Measurements from ENCODE around the gene DUS1L.
A peak's percentile ranks its signal among the peaks of the same experiment; 100 is the strongest.

The DUS1L gene

GRCh38 chr17:82073446-82073845, 7.8 kb upstream of the DUS1L start:
- Histone ChIP-seq H3K27ac (ENCODE audit: poor library complexity, severe bottlenecking) (no peak overlapping the region), H3K4me3 (ENCODE audit: severe bottlenecking) (no peak overlapping the region), H3K4me1 (ENCODE audit: insufficient read depth, poor library complexity, severe bottlenecking) (peaks cover 4% of the 10 kb centered on the region), H3K9me3 (ENCODE audit: severe bottlenecking) (no peaks in the 10 kb centered on the region), H3K36me3 (ENCODE audit: low read depth) (peaks cover 9% of the 10 kb centered on the region), H3K27me3 (ENCODE audit: insufficient read depth, poor library complexity, severe bottlenecking) (no peaks in the 10 kb centered on the region)
- DNase-seq (ENCODE audit: low spot score): no peak
- TF ChIP-seq, protein P1, sequence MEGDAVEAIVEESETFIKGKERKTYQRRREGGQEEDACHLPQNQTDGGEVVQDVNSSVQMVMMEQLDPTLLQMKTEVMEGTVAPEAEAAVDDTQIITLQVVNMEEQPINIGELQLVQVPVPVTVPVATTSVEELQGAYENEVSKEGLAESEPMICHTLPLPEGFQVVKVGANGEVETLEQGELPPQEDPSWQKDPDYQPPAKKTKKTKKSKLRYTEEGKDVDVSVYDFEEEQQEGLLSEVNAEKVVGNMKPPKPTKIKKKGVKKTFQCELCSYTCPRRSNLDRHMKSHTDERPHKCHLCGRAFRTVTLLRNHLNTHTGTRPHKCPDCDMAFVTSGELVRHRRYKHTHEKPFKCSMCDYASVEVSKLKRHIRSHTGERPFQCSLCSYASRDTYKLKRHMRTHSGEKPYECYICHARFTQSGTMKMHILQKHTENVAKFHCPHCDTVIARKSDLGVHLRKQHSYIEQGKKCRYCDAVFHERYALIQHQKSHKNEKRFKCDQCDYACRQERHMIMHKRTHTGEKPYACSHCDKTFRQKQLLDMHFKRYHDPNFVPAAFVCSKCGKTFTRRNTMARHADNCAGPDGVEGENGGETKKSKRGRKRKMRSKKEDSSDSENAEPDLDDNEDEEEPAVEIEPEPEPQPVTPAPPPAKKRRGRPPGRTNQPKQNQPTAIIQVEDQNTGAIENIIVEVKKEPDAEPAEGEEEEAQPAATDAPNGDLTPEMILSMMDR (IDR thresholded peaks at IDR 0.05; ENCODE audit: poor library complexity, severe bottlenecking): no peak
- peak; percentile 7; the same call in 2 of the 3 replicates for ATAC-seq (ENCODE audit: low read depth)

DNA sequence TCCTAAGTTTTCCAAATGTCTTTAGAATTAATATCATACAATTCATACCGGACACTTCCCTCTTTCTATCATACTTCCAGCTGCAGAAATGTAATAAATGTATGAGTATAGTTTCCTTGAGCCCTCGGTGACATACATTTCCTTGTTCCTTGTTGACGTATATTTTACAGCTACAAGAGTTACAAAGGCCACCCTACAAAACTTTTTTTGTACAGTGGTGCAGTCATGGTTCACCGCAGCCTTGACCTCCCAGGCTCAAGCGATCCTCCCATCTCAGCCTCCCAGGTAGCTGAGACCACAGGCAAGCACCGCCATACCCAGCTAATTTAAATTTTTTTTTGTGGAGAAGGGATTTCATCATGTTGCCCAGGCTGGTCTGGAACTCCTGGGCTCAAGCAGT, 7.2 kb upstream of the DUS1L start:
- no peak for DNase-seq (ENCODE audit: low spot score)
- Histone ChIP-seq H3K9me3 (ENCODE audit: severe bottlenecking) (no peaks in the 10 kb centered on the region), H3K4me3 (ENCODE audit: severe bottlenecking) (no peak overlapping the region), H3K4me1 (ENCODE audit: insufficient read depth, poor library complexity, severe bottlenecking) (peaks cover 4% of the 10 kb centered on the region), H3K27ac (ENCODE audit: poor library complexity, severe bottlenecking) (no peak overlapping the region), H3K36me3 (ENCODE audit: low read depth) (peaks cover 3% of the 10 kb centered on the region; the same call in 1 of the 2 replicates), H3K27me3 (ENCODE audit: insufficient read depth, poor library complexity, severe bottlenecking) (no peaks in the 10 kb centered on the region)
- no peak for ATAC-seq (ENCODE audit: low read depth)
- TF ChIP-seq, protein P1 (IDR thresholded peaks at IDR 0.05; ENCODE audit: poor library complexity, severe bottlenecking): no peak

DNA sequence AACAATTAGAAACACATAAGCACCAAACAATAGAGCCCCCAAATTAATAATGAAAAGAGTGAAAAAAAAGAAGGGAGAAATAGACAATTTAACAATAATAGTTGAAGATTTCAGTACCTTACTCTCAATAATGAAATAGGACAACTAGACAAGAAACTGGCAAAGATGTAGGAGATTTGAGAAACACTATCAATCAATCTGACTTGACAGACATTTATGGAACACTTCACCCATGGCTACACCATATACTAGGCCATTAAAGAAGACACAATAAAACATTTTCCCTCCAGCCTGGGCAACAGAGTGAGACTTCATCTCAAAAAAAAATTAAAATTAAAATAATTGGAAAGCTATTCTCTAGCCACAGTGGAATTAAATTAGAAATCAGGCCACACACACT, 5.0 kb upstream of the DUS1L start:
- no peak for DNase-seq (ENCODE audit: low spot score)
- Histone ChIP-seq H3K4me3 (ENCODE audit: severe bottlenecking) (no peak overlapping the region), H3K9me3 (ENCODE audit: severe bottlenecking) (no peaks in the 10 kb centered on the region), H3K36me3 (ENCODE audit: low read depth) (no peaks in the 10 kb centered on the region), H3K27me3 (ENCODE audit: insufficient read depth, poor library complexity, severe bottlenecking) (no peaks in the 10 kb centered on the region), H3K4me1 (ENCODE audit: insufficient read depth, poor library complexity, severe bottlenecking) (peaks cover 4% of the 10 kb centered on the region), H3K27ac (ENCODE audit: poor library complexity, severe bottlenecking) (no peak overlapping the region)
- ATAC-seq (ENCODE audit: low read depth): no peak
- TF ChIP-seq, protein P1 (IDR thresholded peaks at IDR 0.05; ENCODE audit: poor library complexity, severe bottlenecking): no peak

GRCh38 chr17:82065193-82065637, 389 bp downstream of the DUS1L start:
- Histone ChIP-seq H3K4me1 (ENCODE audit: insufficient read depth, poor library complexity, severe bottlenecking) (no peaks in the 10 kb centered on the region), H3K36me3 (ENCODE audit: low read depth) (peaks cover 40% of the 10 kb centered on the region), H3K27me3 (ENCODE audit: insufficient read depth, poor library complexity, severe bottlenecking) (no peaks in the 10 kb centered on the region), H3K27ac (ENCODE audit: poor library complexity, severe bottlenecking) (peak overlapping the region; percentile 41), H3K9me3 (ENCODE audit: severe bottlenecking) (no peaks in the 10 kb centered on the region), H3K4me3 (ENCODE audit: severe bottlenecking) (peak overlapping the region; percentile 98)
- TF ChIP-seq, protein P1 (IDR thresholded peaks at IDR 0.05; ENCODE audit: poor library complexity, severe bottlenecking): no peak
- peak; percentile 3; the same call in 1 of the 3 replicates for ATAC-seq (ENCODE audit: low read depth)
- no peak for DNase-seq (ENCODE audit: low spot score)

GRCh38 chr17:82064433-82065192, 991 bp downstream of the DUS1L start:
- no peak for DNase-seq (ENCODE audit: low spot score)

More at GRCh38 chr17:82064433-82065192, 991 bp downstream of the DUS1L start:
- H3K4me1 ChIP-seq (ENCODE audit: insufficient read depth, poor library complexity, severe bottlenecking): no peaks in the 10 kb centered on the region
- peak overlapping the region; percentile 98 for H3K4me3 ChIP-seq (ENCODE audit: severe bottlenecking)
- no peaks in the 10 kb centered on the region for H3K9me3 ChIP-seq (ENCODE audit: severe bottlenecking)
- H3K27me3 ChIP-seq (ENCODE audit: insufficient read depth, poor library complexity, severe bottlenecking): no peaks in the 10 kb centered on the region
- TF ChIP-seq, protein P1 (IDR thresholded peaks at IDR 0.05; ENCODE audit: poor library complexity, severe bottlenecking): no peak
- peak; percentile 47; the same call in 2 of the 3 replicates for ATAC-seq (ENCODE audit: low read depth)
- peaks cover 46% of the 10 kb centered on the region for H3K36me3 ChIP-seq (ENCODE audit: low read depth)
- peak overlapping the region; percentile 41 for H3K27ac ChIP-seq (ENCODE audit: poor library complexity, severe bottlenecking)
